ENCODE results near the gene CARM1.

DNA sequence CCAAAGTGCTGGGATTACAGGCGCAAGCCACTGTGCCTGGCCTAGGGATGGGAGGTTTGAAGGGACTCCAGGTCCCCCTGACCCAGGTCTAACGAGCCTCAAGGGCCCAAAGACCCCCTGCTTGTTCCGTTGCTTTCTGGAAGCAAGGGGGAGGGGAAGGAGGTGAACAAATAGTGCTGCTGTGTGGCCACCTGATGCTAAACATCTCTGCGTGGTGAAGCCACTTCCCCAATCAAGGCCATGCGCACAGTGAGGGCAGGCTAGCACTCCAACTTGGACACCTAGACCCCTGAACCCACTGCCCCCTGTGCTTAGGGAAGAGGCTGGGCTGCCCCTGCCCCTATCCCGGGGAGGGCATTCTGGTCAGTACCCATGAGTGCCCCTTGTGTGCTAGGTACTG is 24.0 kb downstream of the CARM1 start:
- TF ChIP-seq, protein P1, sequence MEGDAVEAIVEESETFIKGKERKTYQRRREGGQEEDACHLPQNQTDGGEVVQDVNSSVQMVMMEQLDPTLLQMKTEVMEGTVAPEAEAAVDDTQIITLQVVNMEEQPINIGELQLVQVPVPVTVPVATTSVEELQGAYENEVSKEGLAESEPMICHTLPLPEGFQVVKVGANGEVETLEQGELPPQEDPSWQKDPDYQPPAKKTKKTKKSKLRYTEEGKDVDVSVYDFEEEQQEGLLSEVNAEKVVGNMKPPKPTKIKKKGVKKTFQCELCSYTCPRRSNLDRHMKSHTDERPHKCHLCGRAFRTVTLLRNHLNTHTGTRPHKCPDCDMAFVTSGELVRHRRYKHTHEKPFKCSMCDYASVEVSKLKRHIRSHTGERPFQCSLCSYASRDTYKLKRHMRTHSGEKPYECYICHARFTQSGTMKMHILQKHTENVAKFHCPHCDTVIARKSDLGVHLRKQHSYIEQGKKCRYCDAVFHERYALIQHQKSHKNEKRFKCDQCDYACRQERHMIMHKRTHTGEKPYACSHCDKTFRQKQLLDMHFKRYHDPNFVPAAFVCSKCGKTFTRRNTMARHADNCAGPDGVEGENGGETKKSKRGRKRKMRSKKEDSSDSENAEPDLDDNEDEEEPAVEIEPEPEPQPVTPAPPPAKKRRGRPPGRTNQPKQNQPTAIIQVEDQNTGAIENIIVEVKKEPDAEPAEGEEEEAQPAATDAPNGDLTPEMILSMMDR (IDR thresholded peaks at IDR 0.05; ENCODE audit: poor library complexity, severe bottlenecking), result no peak
- no peak for TF ChIP-seq EZH2 (IDR thresholded peaks at IDR 0.05; ENCODE audit: borderline replicate concordance, insufficient read depth, low read length, poor library complexity, severe bottlenecking)
- TF ChIP-seq, protein P2, sequence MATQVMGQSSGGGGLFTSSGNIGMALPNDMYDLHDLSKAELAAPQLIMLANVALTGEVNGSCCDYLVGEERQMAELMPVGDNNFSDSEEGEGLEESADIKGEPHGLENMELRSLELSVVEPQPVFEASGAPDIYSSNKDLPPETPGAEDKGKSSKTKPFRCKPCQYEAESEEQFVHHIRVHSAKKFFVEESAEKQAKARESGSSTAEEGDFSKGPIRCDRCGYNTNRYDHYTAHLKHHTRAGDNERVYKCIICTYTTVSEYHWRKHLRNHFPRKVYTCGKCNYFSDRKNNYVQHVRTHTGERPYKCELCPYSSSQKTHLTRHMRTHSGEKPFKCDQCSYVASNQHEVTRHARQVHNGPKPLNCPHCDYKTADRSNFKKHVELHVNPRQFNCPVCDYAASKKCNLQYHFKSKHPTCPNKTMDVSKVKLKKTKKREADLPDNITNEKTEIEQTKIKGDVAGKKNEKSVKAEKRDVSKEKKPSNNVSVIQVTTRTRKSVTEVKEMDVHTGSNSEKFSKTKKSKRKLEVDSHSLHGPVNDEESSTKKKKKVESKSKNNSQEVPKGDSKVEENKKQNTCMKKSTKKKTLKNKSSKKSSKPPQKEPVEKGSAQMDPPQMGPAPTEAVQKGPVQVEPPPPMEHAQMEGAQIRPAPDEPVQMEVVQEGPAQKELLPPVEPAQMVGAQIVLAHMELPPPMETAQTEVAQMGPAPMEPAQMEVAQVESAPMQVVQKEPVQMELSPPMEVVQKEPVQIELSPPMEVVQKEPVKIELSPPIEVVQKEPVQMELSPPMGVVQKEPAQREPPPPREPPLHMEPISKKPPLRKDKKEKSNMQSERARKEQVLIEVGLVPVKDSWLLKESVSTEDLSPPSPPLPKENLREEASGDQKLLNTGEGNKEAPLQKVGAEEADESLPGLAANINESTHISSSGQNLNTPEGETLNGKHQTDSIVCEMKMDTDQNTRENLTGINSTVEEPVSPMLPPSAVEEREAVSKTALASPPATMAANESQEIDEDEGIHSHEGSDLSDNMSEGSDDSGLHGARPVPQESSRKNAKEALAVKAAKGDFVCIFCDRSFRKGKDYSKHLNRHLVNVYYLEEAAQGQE (IDR thresholded peaks at IDR 0.05; ENCODE audit: borderline replicate concordance), result no peak

All from neural cell (in vitro differentiated cells).